Panc1 (cell line): ENCODE measurements around the gene CRELD1.

ENCODE experiments used
- CTCF ChIP-seq: fragments of 450-650 bp; IDR thresholded peaks from 2 replicates; pipeline ENCODE4 v1.5.1; 2017; ENCODE audit warnings: mild to moderate bottlenecking
- POLR2AphosphoS5 ChIP-seq: IDR thresholded peaks from 2 replicates; pipeline ENCODE4 v1.6.1; 2012; ENCODE audit warnings: mild to moderate bottlenecking, low read depth, low read length, moderate library complexity
- SIN3A ChIP-seq: IDR thresholded peaks from 2 replicates; pipeline ENCODE4 v1.6.1; 2012; ENCODE audit warnings: low read depth, mild to moderate bottlenecking, low read length, moderate library complexity, borderline replicate concordance; ENCODE audit not compliant: insufficient read depth
- TCF7L2 ChIP-seq: IDR thresholded peaks from 2 replicates; pipeline ENCODE4 v1.6.1; 2011; ENCODE audit warnings: mild to moderate bottlenecking, low read depth, low read length, inconsistent platforms
- TF ChIP-seq, protein P1 (sequence below), 2 experiments: IDR thresholded peaks; 2 replicates each; pipeline ENCODE4 v1.6.1; 2011 to 2012; ENCODE audit warnings: low read depth in 2 of 2, control low read depth in 1 of 2, low read length in 1 of 2, mild to moderate bottlenecking in 1 of 2, moderate library complexity in 1 of 2; ENCODE audit not compliant: insufficient read depth in 1 of 2

DNA sequence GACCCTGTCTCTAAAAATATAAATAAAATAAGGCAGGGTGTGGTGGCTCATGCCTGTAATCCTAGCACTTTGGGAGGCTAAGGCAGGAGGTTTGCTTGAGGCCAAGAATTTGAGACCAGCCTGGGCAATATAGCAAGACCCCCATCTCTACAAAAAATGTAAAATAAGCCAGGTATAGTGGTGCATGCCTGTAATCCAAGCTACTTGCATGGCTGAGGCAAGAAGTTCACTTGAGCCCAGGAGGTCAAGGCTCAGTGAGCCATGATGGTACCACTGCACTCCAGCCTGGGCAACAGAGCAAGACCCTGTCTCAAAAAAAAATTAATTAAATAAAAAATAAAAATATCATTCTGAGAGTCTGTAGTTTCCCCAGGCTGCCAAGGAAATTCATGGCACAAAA lies 47.3 kb upstream of the CRELD1 start:
- TF ChIP-seq POLR2AphosphoS5 (no peak), CTCF (no peak), SIN3A (no peak), TCF7L2 (no peak)
- TF ChIP-seq, protein P1, sequence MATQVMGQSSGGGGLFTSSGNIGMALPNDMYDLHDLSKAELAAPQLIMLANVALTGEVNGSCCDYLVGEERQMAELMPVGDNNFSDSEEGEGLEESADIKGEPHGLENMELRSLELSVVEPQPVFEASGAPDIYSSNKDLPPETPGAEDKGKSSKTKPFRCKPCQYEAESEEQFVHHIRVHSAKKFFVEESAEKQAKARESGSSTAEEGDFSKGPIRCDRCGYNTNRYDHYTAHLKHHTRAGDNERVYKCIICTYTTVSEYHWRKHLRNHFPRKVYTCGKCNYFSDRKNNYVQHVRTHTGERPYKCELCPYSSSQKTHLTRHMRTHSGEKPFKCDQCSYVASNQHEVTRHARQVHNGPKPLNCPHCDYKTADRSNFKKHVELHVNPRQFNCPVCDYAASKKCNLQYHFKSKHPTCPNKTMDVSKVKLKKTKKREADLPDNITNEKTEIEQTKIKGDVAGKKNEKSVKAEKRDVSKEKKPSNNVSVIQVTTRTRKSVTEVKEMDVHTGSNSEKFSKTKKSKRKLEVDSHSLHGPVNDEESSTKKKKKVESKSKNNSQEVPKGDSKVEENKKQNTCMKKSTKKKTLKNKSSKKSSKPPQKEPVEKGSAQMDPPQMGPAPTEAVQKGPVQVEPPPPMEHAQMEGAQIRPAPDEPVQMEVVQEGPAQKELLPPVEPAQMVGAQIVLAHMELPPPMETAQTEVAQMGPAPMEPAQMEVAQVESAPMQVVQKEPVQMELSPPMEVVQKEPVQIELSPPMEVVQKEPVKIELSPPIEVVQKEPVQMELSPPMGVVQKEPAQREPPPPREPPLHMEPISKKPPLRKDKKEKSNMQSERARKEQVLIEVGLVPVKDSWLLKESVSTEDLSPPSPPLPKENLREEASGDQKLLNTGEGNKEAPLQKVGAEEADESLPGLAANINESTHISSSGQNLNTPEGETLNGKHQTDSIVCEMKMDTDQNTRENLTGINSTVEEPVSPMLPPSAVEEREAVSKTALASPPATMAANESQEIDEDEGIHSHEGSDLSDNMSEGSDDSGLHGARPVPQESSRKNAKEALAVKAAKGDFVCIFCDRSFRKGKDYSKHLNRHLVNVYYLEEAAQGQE (IDR thresholded peaks at IDR 0.05; ENCODE audit: insufficient read depth in 1 of 2, low read depth in 2 of 2, low read length in 1 of 2): no peak
